HG03025 (cell line): ENCODE measurements around the gene RRP8.

Experiments
- ATAC-seq: cut with Tn5 transposase; IDR thresholded peaks from one replicate; pipeline ENCODE4 v1.9.1; 2021; ENCODE audit warnings: mild to moderate bottlenecking, moderate library complexity; ENCODE audit not compliant: unreplicated experiment, low FRiP score

Gene RRP8

GRCh38 chr11:6548641-6549040 is 54.8 kb downstream of the RRP8 start:
- ATAC-seq: no peak

- no peak for ATAC-seq
Observed at GRCh38 chr11:6548121-6548520, 55.3 kb downstream of the RRP8 start.

- no peak for ATAC-seq
Observed at GRCh38 chr11:6547177-6547576, 56.2 kb downstream of the RRP8 start.

DNA sequence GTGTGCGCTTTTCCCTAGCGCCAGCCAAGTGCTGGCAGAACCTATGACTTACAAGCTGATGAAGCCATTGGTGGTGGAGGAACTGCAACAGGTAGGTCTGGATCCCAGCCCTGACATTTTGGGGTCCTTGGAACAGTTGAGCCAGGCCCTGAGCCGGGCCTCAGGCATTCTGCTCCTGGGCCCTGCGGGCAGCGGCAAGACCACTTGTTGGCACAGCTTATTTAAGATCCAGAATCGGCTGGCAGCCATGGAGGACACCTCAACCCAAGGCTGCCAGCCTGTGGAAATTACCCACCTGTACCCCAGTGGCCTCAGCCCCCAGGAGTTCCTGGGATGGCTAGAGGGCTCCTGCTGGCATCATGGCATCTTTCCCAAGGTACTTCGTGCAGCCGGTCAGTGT is 56.7 kb downstream of the RRP8 start:
- ATAC-seq: no peak

DNA sequence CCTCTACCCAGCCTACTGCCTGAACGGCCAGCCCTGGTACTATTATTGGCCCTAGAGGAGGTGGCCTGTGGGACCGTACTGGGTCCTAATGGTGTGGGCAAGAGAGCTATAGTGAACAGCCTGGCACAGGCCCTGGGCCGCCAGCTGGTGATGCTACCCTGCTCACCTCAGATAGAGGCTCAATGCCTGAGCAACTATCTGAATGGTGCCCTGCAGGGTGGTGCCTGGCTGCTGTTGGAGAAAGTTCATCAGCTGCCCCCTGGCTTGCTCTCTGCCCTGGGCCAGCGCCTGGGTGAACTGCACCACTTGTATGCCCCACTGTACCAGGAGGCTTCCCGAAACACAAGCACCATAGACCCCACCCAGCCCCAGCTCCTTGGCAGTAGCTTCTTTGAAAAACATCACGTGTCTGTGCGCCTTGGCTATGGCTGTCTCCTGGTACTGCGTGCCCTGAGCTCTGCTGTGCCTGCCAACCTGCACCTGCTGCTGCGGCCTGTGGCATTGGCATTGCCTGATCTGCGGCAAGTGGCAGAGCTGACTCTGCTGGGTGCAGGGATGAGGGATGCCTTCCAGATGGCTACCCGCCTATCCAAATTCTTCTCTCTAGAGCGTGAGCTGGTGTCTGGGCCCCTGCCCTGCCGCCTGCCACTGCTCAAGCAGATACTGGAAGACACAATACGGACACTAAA is 57.4 kb downstream of the RRP8 start:
- no peak for ATAC-seq
